ENCODE results near the gene RALY.

DNA sequence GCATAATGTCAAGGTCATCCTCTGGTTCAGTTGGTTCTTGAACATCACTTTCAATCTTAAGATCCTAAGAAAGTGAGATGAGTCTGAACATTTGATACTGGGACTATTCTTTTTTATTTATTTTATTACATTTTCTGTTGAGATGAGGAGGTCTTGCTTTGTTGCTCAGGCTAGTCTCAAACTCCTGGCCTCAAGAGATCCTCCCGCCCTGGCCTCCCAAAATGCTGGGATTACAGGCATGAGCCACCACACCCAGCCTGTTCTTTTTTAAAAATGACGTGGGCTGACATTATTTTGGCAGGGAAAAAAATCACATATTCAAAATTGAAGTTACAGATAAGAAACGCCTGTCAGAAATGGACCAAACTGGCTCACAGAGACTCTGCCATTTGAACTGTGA is 104.9 kb downstream of the RALY start:
- no peak for TF ChIP-seq CTCF (conservative IDR thresholded peaks at IDR 0.05; ENCODE audit: low read length)
- no peak for TF ChIP-seq EZH2phosphoT487 (IDR thresholded peaks at IDR 0.05; ENCODE audit: borderline replicate concordance)

All from Loucy (cell line).